H1 (cell line): ENCODE data around the gene CTNNBL1. TPM values are rescaled to one million over a fixed set of nuclear protein-coding genes. Genes with fewer than 3 reads are reported as not detected.

Experiments used
- CTCF ChIA-PET: fragments of 300-600 bp; sonication (Branson Sonifier 250); formaldehyde crosslinking; loops from one replicate; lab custom pipeline; 2021; ENCODE audit not compliant: partially characterized antibody; lab: Charles Lee
- POLR2A ChIA-PET: fragments of 300-600 bp; sonication (Branson Sonifier 250); formaldehyde crosslinking; loops from one replicate; lab custom pipeline; 2021; ENCODE audit warnings: inconsistent platforms; ENCODE audit not compliant: partially characterized antibody; lab: Charles Lee
- DNase-seq, 2 experiments: peaks; one replicate each; pipeline versions ENCODE4 v3.0.0 to v3.0.0-alpha.2; 2010 to 2022; ENCODE audit warnings: low spot score in 2 of 2, low read depth in 1 of 2, mixed read lengths in 1 of 2
- FAIRE-seq: peaks from 2 replicates; lab custom pipeline; 2011; peaks lifted over from hg19 to GRCh38; lab: Jason Lieb, UNC
- H2AFZ ChIP-seq: 2 replicates; pipeline ENCODE4 v1.8.1; 2012; ENCODE audit warnings: low read length, inconsistent platforms
- H2AK5ac ChIP-seq: 2 replicates; pipeline ENCODE4 v1.6.1; 2013; ENCODE audit warnings: low read depth, low read length
- H2BK120ac ChIP-seq: replicated peaks from 2 replicates; pipeline ENCODE3; 2013; ENCODE audit warnings: low read depth, low read length, inconsistent platforms
- H2BK12ac ChIP-seq: 2 replicates; pipeline ENCODE4 v1.6.1; 2013; ENCODE audit warnings: low read depth, low read length
- H2BK15ac ChIP-seq: 2 replicates; pipeline ENCODE4 v1.6.1; 2013; ENCODE audit warnings: low read length
- H2BK20ac ChIP-seq: 2 replicates; pipeline ENCODE4 v1.6.1; 2013; ENCODE audit warnings: low read length
- H2BK5ac ChIP-seq: 2 replicates; pipeline ENCODE4 v1.6.1; 2013; ENCODE audit warnings: low read depth, low read length
- H3K14ac ChIP-seq: 2 replicates; pipeline ENCODE4 v1.6.1; 2013; ENCODE audit warnings: inconsistent platforms; ENCODE audit not compliant: insufficient read length
- H3K18ac ChIP-seq: 2 replicates; pipeline ENCODE4 v1.6.1; 2013; ENCODE audit warnings: low read length; ENCODE audit errors: extremely low read depth
- H3K23ac ChIP-seq: 2 replicates; pipeline ENCODE4 v1.6.1; 2013; ENCODE audit warnings: inconsistent platforms; ENCODE audit not compliant: insufficient read length
- H3K23me2 ChIP-seq: 2 replicates; pipeline ENCODE4 v1.6.1; 2013; ENCODE audit warnings: low read depth, low read length
- H3K27ac ChIP-seq: 2 replicates; pipeline ENCODE4 v1.6.1; 2011; ENCODE audit warnings: low read depth, low read length, inconsistent platforms
- H3K27me3 ChIP-seq, 4 experiments: replicated peaks in 1 of 4; 1 replicate in 1 of 4; 2 replicates in 3 of 4; pipeline versions ENCODE4 v1.6.1 to v1.8.1; 2011 to 2013; ENCODE audit warnings: low read length in 3 of 4, mild to moderate bottlenecking in 3 of 4, inconsistent platforms in 2 of 4, mixed read lengths in 2 of 4, moderate library complexity in 1 of 4; ENCODE audit not compliant: control insufficient read depth in 3 of 4, insufficient read depth in 3 of 4; ENCODE audit errors: extremely low read depth in 1 of 4
- H3K36me3 ChIP-seq, 4 experiments: 2 replicates each; pipeline versions ENCODE4 v1.6.1 to v1.8.1; 2011 to 2013; ENCODE audit warnings: mild to moderate bottlenecking in 4 of 4, low read length in 3 of 4, moderate library complexity in 2 of 4, control low read depth in 1 of 4, inconsistent platforms in 1 of 4; ENCODE audit not compliant: insufficient read depth in 4 of 4, control insufficient read depth in 2 of 4
- H3K4ac ChIP-seq: replicated peaks from 2 replicates; pipeline ENCODE3; 2013; ENCODE audit warnings: low read length, low read depth, mixed read lengths, inconsistent platforms; ENCODE audit not compliant: insufficient read length
- H3K4me1 ChIP-seq, 4 experiments: replicated peaks in 1 of 4; 1 replicate in 1 of 4; 2 replicates in 3 of 4; pipeline versions ENCODE4 v1.6.1 to v1.8.1; 2011 to 2013; ENCODE audit warnings: low read length in 3 of 4, inconsistent platforms in 2 of 4, mixed read lengths in 1 of 4; ENCODE audit not compliant: insufficient read depth in 4 of 4, control insufficient read depth in 3 of 4
- H3K4me2 ChIP-seq, 2 experiments: 2 replicates each; pipeline versions ENCODE4 v1.6.1 to v1.8.1; 2011 to 2013; ENCODE audit warnings: low read depth in 2 of 2, low read length in 2 of 2, control low read depth in 1 of 2, inconsistent platforms in 1 of 2, mild to moderate bottlenecking in 1 of 2; ENCODE audit not compliant: insufficient read depth in 1 of 2
- H3K4me3 ChIP-seq, 4 experiments: fragments of 200-600, 300-600 bp in 1 of 4; sonication (generic), shearing (Covaris generic), sonication (Bioruptor Twin) in 1 of 4; 2 replicates each; pipeline versions ENCODE4 v1.5.1 to v1.8.1; 2011 to 2016; ENCODE audit warnings: low read length in 4 of 4, low read depth in 3 of 4, control low read depth in 2 of 4, inconsistent platforms in 2 of 4, mild to moderate bottlenecking in 2 of 4, mixed read lengths in 1 of 4, moderate library complexity in 1 of 4; ENCODE audit not compliant: insufficient read depth in 2 of 4; ENCODE audit errors: extremely low read depth in 1 of 4
- H3K56ac ChIP-seq: replicated peaks from 2 replicates; pipeline ENCODE3; 2013; ENCODE audit warnings: low read depth, mild to moderate bottlenecking, mixed read lengths, low read length, inconsistent platforms; ENCODE audit not compliant: insufficient read length
- H3K79me1 ChIP-seq: 2 replicates; pipeline ENCODE4 v1.6.1; 2013; ENCODE audit warnings: low read depth, low read length, control low read depth
- H3K79me2 ChIP-seq, 2 experiments: 2 replicates each; pipeline versions ENCODE4 v1.6.1 to v1.8.1; 2012 to 2013; ENCODE audit warnings: low read length in 2 of 2, mild to moderate bottlenecking in 2 of 2, inconsistent platforms in 1 of 2; ENCODE audit not compliant: insufficient read depth in 2 of 2, control insufficient read depth in 1 of 2
- H3K9ac ChIP-seq, 4 experiments: replicated peaks in 1 of 4; 1 replicate in 1 of 4; 2 replicates in 3 of 4; pipeline versions ENCODE4 v1.6.1 to v1.8.1; 2011 to 2013; ENCODE audit warnings: low read depth in 3 of 4, low read length in 3 of 4, control low read depth in 2 of 4, mild to moderate bottlenecking in 2 of 4, moderate library complexity in 2 of 4, inconsistent platforms in 1 of 4; ENCODE audit errors: extremely low read depth in 1 of 4
- H3K9me3 ChIP-seq, 2 experiments: 2 replicates each; pipeline versions ENCODE4 v1.6.1 to v1.8.1; 2012 to 2013; ENCODE audit warnings: mild to moderate bottlenecking in 2 of 2, moderate library complexity in 2 of 2, control low read depth in 1 of 2, inconsistent platforms in 1 of 2, low read depth in 1 of 2, low read length in 1 of 2, mixed read lengths in 1 of 2; ENCODE audit not compliant: insufficient read depth in 2 of 2
- H4K20me1 ChIP-seq, 2 experiments: replicated peaks in 1 of 2; 2 replicates each; pipeline versions ENCODE3 to v1.8.1; 2011 to 2013; ENCODE audit warnings: inconsistent platforms in 2 of 2, low read length in 2 of 2, mild to moderate bottlenecking in 1 of 2; ENCODE audit not compliant: insufficient read depth in 2 of 2, control insufficient read depth in 1 of 2
- H4K5ac ChIP-seq: 2 replicates; pipeline ENCODE4 v1.6.1; 2013; ENCODE audit warnings: low read length, low read depth, mixed read lengths, inconsistent platforms; ENCODE audit not compliant: insufficient read length
- H4K8ac ChIP-seq: 2 replicates; pipeline ENCODE4 v1.8.0; 2013; ENCODE audit warnings: mild to moderate bottlenecking, moderate library complexity, low read length, inconsistent platforms; ENCODE audit not compliant: insufficient read depth; ENCODE audit errors: extremely low read depth
- H4K91ac ChIP-seq: replicated peaks from 2 replicates; pipeline ENCODE3; 2013; ENCODE audit warnings: low read length, mixed read lengths, inconsistent platforms; ENCODE audit not compliant: insufficient read length
- ATF2 ChIP-seq: IDR thresholded peaks from 2 replicates; pipeline ENCODE4 v1.6.1; 2012; ENCODE audit warnings: low read length, inconsistent platforms
- CHD2 ChIP-seq: IDR thresholded peaks from 2 replicates; pipeline ENCODE4 v1.6.1; 2012; ENCODE audit warnings: low read length, improper control_type of control experiment
- HDAC2 ChIP-seq, 2 experiments: fragments of 300-600 bp in 1 of 2; sonication (generic) in 1 of 2; IDR thresholded peaks; 2 replicates each; pipeline ENCODE4 v1.6.1; 2011 to 2012; ENCODE audit warnings: low read depth in 2 of 2, low read length in 2 of 2, mild to moderate bottlenecking in 2 of 2, moderate library complexity in 2 of 2, borderline replicate concordance in 1 of 2, inconsistent platforms in 1 of 2
- NRF1 ChIP-seq: IDR thresholded peaks from 2 replicates; pipeline ENCODE4 v1.6.1; 2011; ENCODE audit warnings: mild to moderate bottlenecking, low read depth, low read length, improper control_type of control experiment
- RFX5 ChIP-seq: IDR thresholded peaks from 2 replicates; pipeline ENCODE4 v1.6.1; 2011; ENCODE audit warnings: low read depth, low read length, improper control_type of control experiment, borderline replicate concordance
- SAP30 ChIP-seq: fragments of 300-600 bp; sonication (generic); IDR thresholded peaks from 2 replicates; pipeline ENCODE4 v1.7.1; 2012; ENCODE audit warnings: low read length, moderate library complexity, mild to moderate bottlenecking, inconsistent platforms; ENCODE audit not compliant: insufficient read depth, insufficient replicate concordance
- WGBS, 2 experiments: shearing (Covaris generic) in 1 of 2; methylation state at CpG; one replicate each; pipeline versions ENCODE4 v1.1.6 to v1.1.7; 2013 to 2015; ENCODE audit warnings: low lambda C conversion rate in 2 of 2, mixed read lengths in 2 of 2, inconsistent platforms in 1 of 2, low coverage in 1 of 2, missing lambda C conversion rate in 1 of 2; ENCODE audit not compliant: insufficient replicate concordance in 2 of 2, insufficient coverage in 1 of 2, insufficient read length in 1 of 2; ENCODE audit errors: extremely low coverage in 1 of 2, missing lambda C conversion rate in 1 of 2; 5-methylcytosine and 5-hydroxymethylcytosine counted together
- polyA plus RNA-seq, 7 experiments: library from polyadenylated mRNA; depleted of rRNA in 3 of 7; stranded (reverse) in 5 of 7; unstranded in 2 of 7; fragments of >200 nt in 5 of 7; fragments of 200-250 nt in 2 of 7; gene quantifications; 1 replicate in 5 of 7; 2 replicates in 1 of 7; 4 replicates in 1 of 7; pipeline versions ENCODE4 v1.2.1 to v1.2.3, GENCODE V29; 2011 to 2013; ENCODE audit warnings: missing spikeins in 2 of 7, mixed read lengths in 2 of 7
- total RNA-seq: library from RNA; stranded (reverse); fragmentation: NEBNext Ultra II Directional; extraction: Animal tissue kit (Norgen Biotek cat#: 25700); gene quantifications from 2 replicates; pipeline ENCODE4 v1.2.1, GENCODE V29; 2021

The CTNNBL1 gene
- total and polyA plus RNA-seq, 2 of the 8 experiments (the other 6 are each of a cell fraction or from before 2014, with no cell fraction given), result 19.6 to 81.6 TPM

- TF ChIP-seq HDAC2 (IDR thresholded peaks at IDR 0.05; ENCODE audit: borderline replicate concordance in 1 of 2, low read depth in 2 of 2, low read length in 2 of 2), result no peak
- TF ChIP-seq NRF1, result no peak
- TF ChIP-seq SAP30, result no peak
- TF ChIP-seq RFX5, result no peak
- TF ChIP-seq ATF2, result no peak
- no peak for TF ChIP-seq CHD2
- TF ChIP-seq, all 59 proteins: peak for 0
- no peak overlapping the region for H3K4me3 ChIP-seq
- H2BK120ac ChIP-seq, result no peak overlapping the region
- H3K18ac ChIP-seq, result no peak overlapping the region
- H3K27ac ChIP-seq, result no peak overlapping the region
- CTCF ChIA-PET, result interaction anchor here (1.1 to 1.8 kb wide), 3 partner anchors 12 to 56 kb away, joined by 3 to 4 read pairs (median 3); no protein-coding TSS in a partner anchor
- 92% methylated on average over 20 of the region's 20 CpGs; no CpG with 5 or more reads in 1 of the 2 experiments for WGBS, 2 experiments
- 0 out of 2 replicates have a peak overlapping the region, but pooled peaks have one; percentile 21 for H2BK5ac ChIP-seq
- no peaks in the 10 kb centered on the region for H3K9me3 ChIP-seq
- no peaks in the 10 kb centered on the region for H3K79me2 ChIP-seq
- 0 out of 7 replicates have a peak, but pooled peaks cover 0 to 2% (median 0%) of the 10 kb centered on the region in 4 experiments for H3K27me3 ChIP-seq
- no peak overlapping the region for H4K8ac ChIP-seq
- H4K5ac ChIP-seq, result no peak overlapping the region
- no peak overlapping the region for H2AK5ac ChIP-seq
- no peaks in the 10 kb centered on the region for H3K79me1 ChIP-seq
- H3K56ac ChIP-seq, result no peak overlapping the region
- no peak overlapping the region for H2BK20ac ChIP-seq
- H2BK15ac ChIP-seq, result no peak overlapping the region
- no peak overlapping the region for H3K9ac ChIP-seq
- H3K4me1 ChIP-seq, result no peaks in the 10 kb centered on the region
- no peak overlapping the region for H3K4me2 ChIP-seq
- no peak overlapping the region for H2BK12ac ChIP-seq
- H3K23me2 ChIP-seq, result no peaks in the 10 kb centered on the region
- no peak overlapping the region for H3K4ac ChIP-seq
- no peak overlapping the region for H3K14ac ChIP-seq
- no peak overlapping the region for H2AFZ ChIP-seq
- H3K23ac ChIP-seq, result no peak overlapping the region
- FAIRE-seq (no peak), DNase-seq (no peak)
- H4K91ac ChIP-seq, result no peak overlapping the region
- POLR2A ChIA-PET, result no interaction called here
- H4K20me1 ChIP-seq, result no peaks in the 10 kb centered on the region
- no peaks in the 10 kb centered on the region; a peak in 3 of 8 replicates for H3K36me3 ChIP-seq
These were observed 184.3 kb downstream of the CTNNBL1 start for GRCh38 chr20:37877832-37878772.
